ENCODE results near the gene SEMA5A.

DNA sequence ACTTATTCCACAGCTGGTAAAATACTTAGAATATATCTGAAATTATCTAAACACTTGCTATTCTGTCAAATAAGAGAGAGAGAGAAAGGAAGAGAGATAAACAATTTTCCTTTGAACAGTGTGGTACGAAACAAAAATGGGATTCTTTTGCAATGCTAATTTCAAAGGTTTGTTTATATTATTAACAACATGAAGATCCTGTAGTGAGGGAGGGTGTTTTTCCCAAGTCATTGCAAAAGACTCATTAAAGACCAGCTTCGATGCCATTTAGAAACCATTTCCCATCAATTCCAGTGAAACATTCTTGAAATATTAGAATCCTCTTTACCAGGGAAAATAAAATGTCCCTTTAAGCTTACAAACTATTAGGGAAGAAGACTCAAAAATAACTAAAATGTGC, 505.4 kb downstream of the SEMA5A start:
- TF ChIP-seq, protein P1, sequence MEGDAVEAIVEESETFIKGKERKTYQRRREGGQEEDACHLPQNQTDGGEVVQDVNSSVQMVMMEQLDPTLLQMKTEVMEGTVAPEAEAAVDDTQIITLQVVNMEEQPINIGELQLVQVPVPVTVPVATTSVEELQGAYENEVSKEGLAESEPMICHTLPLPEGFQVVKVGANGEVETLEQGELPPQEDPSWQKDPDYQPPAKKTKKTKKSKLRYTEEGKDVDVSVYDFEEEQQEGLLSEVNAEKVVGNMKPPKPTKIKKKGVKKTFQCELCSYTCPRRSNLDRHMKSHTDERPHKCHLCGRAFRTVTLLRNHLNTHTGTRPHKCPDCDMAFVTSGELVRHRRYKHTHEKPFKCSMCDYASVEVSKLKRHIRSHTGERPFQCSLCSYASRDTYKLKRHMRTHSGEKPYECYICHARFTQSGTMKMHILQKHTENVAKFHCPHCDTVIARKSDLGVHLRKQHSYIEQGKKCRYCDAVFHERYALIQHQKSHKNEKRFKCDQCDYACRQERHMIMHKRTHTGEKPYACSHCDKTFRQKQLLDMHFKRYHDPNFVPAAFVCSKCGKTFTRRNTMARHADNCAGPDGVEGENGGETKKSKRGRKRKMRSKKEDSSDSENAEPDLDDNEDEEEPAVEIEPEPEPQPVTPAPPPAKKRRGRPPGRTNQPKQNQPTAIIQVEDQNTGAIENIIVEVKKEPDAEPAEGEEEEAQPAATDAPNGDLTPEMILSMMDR (IDR thresholded peaks at IDR 0.05), result no peak
- TF ChIP-seq ZNF416 (CRISPR knock-in tag; IDR thresholded peaks at IDR 0.05) (no peak), CREB1 (CRISPR knock-in tag; IDR thresholded peaks at IDR 0.05) (no peak), E2F4 (CRISPR knock-in tag; IDR thresholded peaks at IDR 0.05; ENCODE audit: borderline replicate concordance, low read depth) (no peak)

All from WTC11 (cell line).